Glomerular visceral epithelial cell (primary cell): ENCODE measurements around the gene RXRA.

ENCODE experiments used
- DNase-seq: peaks from one replicate; pipeline ENCODE4 v3.0.0-alpha.2; 2016; ENCODE audit errors: extremely low spot score

The RXRA gene

DNA sequence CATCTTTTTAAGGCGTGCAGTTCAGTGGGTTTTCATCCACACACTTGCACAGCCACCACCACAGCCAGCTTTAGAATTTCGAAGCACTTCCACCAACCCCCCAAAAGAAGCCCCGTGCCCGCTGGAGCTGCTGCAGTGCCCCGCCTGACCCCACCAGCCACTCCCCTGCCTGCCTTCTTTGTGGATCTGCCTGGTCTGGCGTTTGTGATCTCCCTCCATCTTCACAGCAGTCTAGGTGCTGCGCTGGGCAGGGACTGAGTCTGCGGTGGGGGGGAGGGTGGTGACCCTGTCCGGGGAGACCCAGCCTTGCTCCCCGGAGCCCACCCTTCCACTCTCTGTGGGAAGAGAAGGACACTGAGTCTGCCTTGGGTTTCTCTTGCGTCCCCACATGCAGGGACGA lies 40.8 kb downstream of the RXRA start:
- no peak for DNase-seq

DNA sequence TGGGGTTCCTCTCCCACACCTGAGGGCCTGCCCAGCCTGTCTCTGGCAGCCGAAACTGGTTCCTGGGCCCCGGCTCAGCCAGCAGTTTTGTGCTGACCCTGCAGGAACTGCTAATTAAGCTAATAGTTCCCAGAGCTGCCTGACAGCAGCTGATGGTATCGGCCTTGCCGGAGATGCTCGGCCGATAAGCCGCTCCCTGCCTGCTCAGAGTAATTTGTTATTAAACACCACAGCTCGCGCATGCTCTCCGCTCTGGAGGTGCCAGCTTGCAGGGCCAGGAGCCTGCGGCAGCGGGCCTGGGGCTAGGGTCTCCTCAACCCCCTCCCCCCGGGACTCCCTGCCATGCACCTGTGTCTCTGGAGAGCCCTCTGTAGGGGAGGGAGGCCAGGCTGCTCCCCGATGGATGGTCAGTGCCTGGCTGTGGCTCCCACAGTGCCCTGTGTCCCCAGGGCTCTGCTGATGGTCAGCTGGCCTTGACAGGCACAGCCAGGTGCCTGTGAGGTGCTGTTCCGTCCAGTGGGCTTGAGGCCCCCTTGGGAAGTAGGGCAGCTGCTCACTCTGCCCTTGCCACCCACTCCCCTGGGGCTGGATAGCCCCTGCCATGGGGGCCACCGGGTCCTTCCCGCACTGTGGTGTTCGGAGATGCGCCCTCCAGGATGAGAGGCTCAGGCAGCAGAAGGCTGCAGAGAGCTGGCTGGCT lies 41.7 kb downstream of the RXRA start:
- DNase-seq = no peak

DNA sequence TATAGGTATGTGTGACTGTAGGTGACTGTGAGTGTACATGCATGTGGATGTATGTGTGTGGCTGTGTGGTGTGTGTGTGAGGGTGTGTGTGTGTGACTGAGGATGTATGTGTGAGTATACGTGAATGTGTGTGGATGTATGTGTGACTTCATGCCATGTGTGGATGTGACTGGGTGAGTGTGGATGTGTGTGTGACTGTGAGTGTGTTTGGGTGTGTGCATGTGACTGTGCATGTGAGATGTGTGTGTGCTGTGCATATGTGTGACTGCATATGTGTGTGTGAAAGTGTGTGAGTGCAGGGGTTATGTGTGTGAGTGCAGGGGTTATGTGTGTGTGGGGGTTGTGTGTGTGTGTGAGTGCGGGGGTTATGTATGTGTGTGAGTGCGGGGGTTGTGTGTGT lies 42.3 kb downstream of the RXRA start:
- DNase-seq = no peak

DNA sequence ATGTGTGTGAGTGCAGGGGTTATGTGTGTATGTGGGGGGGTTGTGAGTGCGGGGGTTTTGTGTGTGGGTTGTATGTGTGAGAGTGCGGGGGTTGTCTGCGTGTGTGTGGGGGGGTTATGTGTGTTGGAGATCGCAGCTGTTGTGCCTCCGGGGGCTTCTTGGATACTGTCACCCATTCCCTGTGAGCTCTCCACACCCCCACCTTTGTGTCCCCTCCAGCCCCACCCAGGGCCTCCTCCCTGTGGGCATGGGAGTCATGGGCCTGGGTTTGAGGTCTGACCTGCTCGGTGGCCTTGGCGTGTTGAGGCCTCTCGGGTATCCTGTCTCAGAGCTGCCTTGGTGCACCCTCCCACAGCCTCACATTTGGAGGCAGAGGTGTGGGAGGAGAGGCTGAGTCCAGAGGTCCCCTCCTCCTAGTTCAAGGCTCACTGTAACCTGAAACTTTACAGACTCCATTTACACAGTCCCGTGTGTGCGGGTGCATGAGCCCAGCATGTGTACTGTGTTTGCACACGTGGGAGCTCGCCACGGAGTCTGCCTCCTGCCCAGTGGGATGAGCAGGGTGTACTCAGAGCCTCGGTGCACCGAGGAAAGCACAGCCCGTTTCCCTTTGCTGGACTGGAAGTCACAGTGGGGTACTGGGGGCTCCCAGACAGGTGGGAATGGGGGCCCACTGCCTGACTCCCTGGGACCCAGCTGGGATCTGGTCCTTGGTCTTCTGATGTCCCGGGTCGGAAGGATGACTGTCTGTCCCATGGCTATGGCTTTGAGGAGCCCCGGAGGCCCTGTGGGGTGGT lies 43.4 kb downstream of the RXRA start:
- no peak for DNase-seq

DNA sequence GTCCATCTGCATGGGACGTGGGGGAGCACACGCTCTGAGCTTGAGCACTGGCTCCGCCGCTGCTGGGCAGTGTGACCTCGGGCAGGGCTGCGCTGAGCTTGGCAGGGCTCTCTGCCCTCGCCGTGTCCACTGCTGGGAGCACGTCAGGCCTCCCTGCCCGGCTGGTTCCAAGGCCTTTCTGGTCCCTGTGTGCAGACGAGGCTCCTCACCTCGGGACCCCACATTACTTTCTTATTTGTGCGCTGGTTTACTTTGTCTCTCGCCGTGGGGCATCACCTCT lies 43.9 kb downstream of the RXRA start:
- no peak for DNase-seq

DNA sequence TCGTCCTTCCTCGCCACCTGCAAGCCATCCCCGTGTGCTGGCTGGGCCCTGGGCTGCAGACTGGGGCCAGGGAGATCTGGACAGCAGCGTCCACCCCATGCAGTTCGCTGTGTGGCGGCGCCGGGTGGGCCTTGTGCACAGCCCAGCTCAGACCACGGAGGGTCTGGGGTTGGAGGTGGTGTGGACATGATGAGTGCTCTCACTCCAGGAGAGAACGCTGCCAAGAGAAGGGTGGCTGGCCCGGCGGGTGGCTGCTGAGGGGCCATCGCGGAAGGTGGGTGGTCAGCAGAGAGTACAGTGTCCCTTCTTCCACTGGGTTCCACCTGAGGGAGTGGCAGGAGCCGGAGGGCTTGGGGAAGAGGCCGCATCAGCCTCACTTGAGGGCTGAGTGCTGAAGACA lies 44.4 kb downstream of the RXRA start:
- DNase-seq = no peak

DNA sequence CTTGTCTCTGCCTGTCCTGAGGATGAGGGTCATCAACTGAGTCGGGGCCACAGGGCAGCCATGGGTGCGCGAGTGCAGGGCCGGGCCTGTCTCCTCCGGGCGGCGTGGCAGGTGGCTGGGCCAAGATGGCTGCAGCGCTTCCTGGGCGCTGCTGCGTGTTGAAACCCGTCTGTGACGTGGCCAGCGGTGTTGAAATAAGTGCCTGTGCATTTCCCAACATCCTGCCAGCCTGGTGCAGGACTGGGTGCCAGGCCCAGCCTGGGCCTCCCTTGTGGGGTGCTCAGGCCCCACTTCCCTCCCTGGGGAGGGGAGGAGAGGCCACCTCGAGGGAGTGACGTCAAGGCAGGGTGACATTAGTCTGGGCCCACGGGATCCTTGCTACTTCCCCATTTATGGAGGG lies 45.5 kb downstream of the RXRA start:
- no peak for DNase-seq

DNA sequence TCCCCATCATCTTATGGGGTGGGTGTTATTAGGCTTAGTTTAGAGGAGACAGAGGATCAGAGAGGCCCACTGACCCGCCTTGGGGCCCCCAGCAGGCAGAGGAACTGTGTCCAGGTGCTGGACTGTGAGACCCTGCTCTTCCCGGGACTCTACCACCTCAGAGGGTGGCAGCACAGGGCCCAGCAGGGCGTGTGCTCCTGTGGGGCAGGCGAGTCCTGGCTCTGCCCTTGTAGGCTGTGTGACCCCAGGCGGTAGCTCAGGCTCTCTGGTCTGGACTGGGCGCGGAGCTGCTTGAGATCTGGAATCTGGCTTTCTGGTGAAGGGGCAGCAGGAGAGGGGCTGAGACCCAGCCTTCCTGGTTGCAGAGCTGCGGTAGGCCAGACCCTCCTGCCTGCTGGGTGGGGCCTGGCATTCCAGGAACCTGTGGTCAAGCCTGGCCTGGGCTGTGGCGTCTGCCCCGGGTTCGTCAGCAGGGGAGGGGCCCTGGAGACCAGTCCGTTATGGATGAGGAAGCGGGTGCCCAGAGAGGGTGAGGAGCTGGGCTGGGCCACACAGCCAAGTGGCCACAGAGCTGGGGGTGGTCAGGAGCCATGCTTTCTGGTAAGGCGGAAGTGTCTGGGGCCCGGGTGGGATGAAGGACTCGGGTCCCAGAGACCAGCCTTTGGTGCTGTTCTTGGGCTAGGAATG lies 46.5 kb downstream of the RXRA start:
- DNase-seq = peak; percentile 85

DNA sequence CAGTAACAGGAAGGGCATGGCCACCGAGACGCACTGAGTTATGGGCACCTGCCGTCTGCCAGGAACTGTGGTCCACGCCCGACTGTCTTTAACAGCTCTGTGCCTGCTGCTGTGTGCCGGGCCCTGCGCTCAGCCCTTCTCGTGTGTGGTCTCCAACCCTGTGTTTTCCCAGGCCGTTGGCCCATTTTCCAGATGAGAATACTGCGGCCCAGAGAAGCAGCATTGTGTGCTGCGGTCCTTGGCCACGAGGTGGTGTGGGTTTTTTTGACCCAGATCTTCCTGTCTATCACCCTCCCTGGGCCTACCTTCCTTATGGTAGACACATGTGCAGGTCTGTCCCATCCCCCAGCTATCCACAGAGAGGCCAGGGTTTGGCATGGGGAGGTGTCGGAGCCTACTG lies 47.0 kb downstream of the RXRA start:
- no peak for DNase-seq

DNA sequence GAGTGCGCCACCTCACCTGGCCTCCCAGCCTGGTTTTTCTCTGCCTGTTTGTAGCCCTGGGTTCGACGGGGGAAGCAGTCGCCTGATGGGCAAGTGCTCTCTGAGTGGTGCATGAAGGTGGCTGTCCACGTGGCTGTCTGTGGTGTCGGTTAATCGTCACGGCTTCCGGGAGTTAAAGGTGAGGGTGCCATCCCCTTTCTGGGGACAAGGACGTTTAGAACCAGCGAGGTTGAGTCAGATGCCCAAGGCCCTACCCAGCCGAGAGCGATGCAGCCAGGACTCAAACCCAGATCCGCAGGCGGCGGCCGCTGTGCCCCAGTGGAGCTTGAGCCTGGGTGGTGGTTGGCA lies 47.7 kb downstream of the RXRA start:
- DNase-seq = no peak

DNA sequence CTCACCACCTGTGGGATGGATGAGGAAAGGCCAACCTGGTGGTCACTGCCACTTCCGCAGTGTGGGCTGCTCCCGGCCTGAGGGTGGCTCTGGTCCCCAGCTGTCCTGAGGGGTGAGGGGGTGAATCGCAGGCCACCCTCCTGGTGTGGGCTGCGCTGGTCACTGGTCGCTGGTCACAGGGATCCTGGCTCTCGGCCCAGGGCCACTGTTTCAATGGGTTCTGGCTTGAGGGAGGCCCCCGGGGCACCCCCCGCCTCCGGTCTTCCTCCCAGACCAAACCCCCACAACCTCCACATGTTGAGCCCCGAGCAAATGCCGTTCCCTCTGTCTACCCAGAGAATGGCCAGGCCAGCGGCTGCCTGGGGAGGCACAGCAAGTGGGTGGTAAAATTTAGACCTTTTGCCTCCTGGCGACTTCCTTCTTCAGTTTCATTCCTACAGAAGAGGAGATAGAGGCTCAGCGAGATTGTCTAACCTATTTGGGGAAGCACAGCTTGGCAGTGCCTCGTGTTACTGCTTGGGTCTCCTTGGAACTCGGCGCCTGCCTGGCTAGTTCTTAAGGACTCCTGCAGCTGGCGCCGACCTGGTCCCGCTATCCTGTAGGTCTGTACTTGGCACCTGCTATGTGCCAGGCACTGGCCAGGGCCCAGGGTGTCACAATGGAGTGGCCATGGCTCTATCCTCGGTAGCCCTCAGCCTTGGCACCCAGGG lies 48.2 kb downstream of the RXRA start:
- DNase-seq = no peak

DNA sequence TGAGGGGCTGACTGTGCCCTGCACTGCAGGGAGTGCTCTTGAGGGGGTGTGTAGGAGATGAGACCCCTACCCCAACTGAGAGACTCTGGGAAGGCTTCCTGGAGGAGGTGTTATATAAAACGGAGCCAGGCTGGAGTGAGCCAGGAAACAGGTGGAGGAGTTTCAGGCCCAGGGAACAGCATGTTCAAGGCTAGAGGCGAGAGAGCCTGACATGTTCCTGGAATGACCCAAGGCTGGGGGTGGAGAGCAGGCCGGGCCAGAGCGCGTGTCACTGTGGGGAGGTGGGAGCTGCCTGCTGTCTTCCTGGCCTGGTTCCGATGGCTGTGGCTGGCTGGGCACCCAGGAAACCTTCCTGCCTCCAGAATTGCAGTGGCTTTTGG lies 48.7 kb downstream of the RXRA start:
- peak; percentile 39 for DNase-seq

DNA sequence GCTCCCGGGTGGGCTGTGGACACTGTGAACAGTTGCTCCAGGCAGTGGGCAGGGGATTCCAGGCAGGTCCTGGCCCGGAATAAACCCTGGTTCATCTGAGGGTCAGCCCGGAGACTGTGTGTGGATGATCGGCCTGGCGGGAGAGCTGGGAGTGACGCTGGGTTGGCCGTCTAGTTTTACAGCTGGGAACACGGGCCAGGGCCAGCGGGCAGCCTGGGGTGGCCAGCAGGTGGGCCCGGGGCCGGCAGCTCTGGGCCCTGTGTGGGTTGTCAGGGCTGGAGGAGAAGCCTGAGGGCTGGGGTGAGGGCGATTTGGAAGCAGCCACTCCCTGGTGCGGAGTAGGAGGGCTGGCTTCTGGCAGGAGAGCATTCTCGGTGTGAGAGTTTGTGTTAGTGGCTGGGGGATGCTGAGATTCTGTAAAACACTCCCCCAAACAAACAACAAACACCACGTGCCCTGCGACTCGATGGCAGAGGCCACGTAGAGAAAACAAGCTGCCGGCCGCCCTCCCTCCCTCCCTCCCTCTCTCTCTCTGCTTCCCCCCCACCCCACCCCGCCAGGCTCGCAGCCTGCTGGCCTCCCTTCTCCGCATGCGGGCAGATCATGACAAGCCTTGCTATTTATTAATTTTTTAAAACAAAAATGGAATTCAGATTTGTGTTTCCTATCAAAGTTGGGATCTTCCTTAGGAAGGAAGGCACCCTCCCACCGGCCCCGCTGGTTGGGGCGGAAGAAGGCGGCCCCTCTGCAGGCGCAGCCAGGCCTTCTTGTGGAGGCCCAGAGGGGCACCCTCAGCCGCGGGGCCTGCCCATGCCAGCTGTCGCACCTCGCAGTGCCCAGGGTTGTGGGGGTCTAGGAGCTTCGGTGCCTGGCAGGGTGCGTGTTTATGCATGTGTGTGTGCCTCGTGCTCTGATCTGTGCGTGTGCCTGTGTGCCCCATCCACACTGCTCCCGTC lies 49.5 kb downstream of the RXRA start:
- no peak for DNase-seq

DNA sequence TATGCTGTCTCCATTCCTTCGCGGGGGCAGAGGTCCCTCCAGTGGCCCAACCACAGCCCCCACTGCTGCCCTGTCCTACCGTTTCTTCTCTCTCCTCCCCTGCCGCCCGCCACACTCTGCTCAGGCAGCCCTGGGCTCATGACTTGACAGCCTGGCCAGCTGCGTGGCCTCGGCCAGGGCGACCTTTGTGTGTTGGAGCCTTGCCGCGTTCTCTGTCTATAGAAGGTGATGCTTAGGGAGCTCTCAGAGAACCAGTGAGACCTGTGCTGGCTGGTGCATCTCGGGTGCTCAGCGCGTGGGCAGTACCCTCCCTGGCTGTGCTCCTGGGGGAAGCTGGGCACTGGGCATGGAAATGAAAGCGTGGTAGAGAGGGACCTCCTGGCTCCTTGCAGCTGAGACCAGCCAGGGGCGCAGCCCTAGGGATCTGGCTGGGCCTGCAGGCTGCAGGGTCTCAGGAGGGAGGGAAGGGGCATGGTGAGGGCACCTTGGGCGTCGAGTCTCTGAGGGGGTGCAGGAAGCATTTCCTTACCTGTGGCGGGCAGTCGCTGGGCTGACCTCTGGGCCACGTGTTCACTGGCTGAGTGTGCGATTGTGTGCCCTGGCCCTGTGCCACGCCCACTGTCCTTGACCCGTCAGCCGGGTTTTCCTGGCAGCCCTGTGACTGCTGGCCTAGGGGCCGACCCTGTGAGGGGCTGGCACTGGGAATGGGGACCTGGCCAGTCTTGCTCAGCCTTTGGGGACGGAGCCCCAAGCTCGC lies 50.3 kb downstream of the RXRA start:
- DNase-seq = no peak

DNA sequence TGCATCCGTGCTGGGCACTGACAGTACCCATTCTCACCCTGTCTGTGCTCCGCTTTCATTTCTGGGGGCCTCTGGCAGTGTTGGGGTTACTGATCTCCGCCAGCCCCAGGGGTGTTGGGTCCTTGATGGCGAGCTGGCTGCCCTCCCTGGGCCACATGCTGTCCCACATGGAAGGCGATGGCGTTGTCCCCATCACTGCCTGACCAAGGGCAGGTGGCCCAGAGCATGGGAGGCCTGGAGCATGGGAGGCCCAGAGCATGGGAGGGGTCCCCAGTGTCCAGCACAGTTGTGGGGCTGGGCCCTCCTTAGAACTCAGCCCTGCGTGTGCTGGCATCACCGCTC lies 50.9 kb downstream of the RXRA start:
- no peak for DNase-seq

DNA sequence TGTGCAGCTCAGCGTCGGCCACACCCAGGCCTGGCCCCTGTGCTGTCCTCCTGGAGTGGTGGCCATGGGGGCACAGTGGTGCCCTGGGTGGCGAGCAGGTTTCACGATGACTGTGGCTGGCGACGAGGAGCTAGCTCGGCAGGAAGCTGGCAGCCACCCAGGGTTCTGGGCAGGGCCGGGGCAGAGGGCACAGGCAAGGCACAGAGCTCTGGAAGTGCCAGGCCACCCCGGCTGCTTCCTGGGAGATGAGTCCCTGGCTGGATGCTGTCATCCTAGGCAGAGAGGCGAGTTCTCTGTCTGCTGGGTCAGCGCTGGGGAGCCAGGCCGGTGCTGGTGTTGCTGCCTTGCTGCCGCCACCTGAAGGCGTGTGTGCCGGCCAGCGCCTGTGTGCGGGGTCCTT lies 51.7 kb downstream of the RXRA start:
- peak; percentile 71 for DNase-seq

DNA sequence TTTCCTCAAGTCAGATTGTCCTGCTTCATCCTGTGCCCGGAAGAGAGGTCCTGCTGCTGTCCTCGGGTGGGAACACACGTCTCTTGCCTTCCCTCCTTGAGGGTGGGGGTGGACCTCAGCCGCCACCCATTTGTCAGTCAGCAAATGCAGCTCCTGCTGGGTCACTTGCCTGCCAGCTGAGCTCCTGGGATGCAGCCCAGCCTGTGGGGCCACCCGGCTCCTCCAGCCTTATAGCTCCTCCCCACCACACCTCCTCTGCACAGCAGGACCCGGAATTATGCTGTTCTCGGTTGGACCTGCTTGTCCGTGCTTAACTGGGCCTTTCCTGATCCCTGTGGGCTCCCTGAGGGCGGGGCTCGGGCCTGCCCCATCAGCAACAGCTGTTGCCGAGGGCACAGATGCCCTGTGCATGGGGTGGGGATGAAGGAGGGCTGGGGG lies 52.7 kb downstream of the RXRA start:
- DNase-seq = peak; percentile 75

DNA sequence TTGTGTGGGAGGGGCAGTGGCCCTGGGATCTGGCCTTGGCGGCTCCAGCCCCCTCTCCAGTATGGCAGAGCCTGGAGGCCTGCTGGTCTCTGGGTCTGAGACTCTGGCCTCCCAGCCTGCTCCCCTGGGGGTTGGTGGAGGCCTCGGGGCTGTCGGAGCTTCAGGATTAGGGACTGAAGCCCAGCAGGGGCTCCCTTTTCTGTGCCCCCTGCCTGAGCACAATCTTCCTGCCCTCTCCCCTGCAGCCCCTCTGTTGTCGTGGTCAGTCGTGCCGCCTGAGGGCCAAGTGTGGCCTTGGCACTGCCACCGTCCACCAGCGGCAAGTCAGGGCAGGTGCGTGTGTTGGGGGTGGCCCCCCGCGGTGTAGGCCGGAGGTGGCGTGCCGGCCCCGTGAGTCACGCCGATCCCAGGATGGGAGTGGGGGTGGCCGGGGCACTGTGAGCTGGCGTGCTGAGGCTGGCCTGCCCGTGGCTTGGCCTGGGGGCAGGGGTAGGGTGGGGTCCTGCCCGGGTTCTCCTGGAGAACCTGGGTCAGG lies 53.6 kb downstream of the RXRA start:
- peak; percentile 85 for DNase-seq

DNA sequence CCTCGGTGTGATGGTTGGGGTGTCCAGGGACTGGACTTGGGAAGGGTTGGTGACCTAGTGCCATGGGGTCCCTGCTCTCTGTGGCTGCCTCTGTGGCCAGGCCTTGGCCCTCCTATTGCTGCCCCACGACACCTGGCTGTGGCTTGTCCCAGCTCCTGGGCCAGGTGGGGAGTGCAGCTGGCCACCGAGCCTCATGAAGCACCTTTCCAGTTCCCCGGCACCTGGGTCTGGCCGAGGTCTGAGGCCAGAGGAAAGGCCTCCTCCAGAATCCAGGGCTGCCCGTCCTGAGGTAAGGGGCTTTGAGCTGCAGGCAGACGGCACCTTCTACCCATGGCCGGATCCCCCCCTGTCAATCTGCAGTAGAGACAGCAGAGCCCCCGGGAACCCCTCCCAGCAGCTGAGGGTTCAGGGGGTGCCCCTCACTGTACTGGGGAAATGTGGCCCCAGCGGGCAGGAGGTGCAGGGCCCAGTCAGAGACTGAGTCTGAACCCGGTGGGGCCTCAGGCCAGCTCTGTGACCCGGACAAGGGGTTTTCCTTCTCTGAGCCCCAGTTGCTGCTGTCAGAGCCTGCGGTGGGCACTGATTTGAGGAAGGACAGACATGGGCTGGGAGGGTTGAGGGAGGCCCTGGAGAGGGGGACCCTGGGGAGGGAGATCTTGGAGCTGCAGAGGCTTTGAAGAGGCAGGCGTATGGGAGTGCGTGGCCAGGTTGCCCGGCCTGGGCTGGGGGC lies 54.5 kb downstream of the RXRA start:
- no peak for DNase-seq

DNA sequence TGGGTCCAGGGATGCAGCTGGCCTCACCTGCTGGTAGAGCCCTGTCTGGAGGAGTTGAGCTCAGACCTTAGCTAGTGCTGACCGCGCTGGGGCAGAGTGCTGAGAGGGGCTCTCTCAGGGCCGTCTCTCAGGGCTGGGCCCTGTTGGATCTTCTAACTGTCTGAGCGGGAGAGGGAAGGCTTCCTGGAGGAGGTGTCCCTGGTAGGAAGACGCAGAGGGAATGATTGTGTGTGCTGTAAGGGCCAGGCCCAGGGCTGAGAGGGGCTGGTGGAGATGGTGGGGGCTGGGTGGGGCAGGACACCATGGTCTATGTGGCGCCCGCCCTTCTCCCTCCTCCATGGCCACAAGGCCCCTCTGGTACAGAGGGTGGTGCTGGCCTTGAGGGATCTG lies 55.0 kb downstream of the RXRA start:
- no peak for DNase-seq
